ENCODE data around the gene MINDY4.

Gene MINDY4

GRCh38 chr7:30852744-30853288 lies 81.6 kb downstream of the MINDY4 start:
- H3K27ac ChIP-seq: peak overlapping the region; percentile 61 to 90
- DNase-seq (ENCODE audit: low spot score): no peak
- H3K4me3 ChIP-seq: peak overlapping the region; percentile 30
- TF ChIP-seq, protein P1, sequence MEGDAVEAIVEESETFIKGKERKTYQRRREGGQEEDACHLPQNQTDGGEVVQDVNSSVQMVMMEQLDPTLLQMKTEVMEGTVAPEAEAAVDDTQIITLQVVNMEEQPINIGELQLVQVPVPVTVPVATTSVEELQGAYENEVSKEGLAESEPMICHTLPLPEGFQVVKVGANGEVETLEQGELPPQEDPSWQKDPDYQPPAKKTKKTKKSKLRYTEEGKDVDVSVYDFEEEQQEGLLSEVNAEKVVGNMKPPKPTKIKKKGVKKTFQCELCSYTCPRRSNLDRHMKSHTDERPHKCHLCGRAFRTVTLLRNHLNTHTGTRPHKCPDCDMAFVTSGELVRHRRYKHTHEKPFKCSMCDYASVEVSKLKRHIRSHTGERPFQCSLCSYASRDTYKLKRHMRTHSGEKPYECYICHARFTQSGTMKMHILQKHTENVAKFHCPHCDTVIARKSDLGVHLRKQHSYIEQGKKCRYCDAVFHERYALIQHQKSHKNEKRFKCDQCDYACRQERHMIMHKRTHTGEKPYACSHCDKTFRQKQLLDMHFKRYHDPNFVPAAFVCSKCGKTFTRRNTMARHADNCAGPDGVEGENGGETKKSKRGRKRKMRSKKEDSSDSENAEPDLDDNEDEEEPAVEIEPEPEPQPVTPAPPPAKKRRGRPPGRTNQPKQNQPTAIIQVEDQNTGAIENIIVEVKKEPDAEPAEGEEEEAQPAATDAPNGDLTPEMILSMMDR (IDR thresholded peaks at IDR 0.05): no peak

DNA sequence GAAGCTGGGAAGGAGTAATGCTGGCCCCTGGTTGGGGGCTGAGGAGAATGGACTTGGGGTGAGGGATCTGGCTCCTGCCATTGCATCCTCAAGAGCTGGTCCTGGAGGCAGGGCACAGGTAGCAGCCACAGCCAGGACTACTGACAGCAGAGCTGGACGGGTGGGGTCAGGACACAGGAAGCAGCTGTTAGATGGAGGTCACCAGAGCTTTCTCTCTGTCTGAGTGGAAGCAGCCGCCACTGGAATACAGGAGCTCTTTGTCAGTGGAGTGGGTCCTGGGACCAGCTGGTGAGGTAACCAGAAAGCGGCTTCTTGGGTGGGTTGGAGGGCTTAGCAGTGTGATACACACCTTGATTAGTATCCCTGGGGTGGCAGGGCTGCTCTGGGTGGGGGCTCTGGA lies 82.4 kb downstream of the MINDY4 start:
- peak overlapping the region; percentile 61 to 90 for H3K27ac ChIP-seq
- no peak overlapping the region for H3K4me3 ChIP-seq
- no peak for DNase-seq (ENCODE audit: low spot score)
- TF ChIP-seq, protein P1 (IDR thresholded peaks at IDR 0.05): no peak

- DNase-seq (ENCODE audit: low spot score): no peak
- no peak overlapping the region for H3K27ac ChIP-seq
- H3K4me3 ChIP-seq: no peak overlapping the region
- TF ChIP-seq, protein P1 (IDR thresholded peaks at IDR 0.05): no peak
These were observed 84.7 kb downstream of the MINDY4 start for GRCh38 chr7:30855936-30856335.

DNA sequence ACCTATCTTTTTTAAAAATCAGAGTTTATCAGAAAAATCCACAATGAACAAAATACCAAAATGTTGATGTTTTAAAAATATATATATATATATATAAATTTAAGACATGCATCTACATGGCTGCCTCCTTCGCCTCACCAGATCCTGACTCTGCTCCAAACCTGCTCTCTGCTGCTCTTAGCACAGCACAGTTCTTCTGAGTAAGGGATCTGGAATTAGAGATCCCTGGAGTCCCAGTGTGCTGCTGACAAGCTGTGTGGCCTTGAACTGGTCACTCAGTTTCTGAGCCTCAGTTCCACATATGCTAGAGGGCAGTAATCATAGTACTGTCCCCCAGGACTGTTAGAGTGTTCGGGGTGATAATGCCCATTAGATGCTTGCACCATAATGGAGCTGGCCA lies 87.4 kb downstream of the MINDY4 start:
- no peak overlapping the region for H3K27ac ChIP-seq
- TF ChIP-seq, protein P1 (IDR thresholded peaks at IDR 0.05): no peak
- H3K4me3 ChIP-seq: no peak overlapping the region
- no peak for DNase-seq (ENCODE audit: low spot score)

DNA sequence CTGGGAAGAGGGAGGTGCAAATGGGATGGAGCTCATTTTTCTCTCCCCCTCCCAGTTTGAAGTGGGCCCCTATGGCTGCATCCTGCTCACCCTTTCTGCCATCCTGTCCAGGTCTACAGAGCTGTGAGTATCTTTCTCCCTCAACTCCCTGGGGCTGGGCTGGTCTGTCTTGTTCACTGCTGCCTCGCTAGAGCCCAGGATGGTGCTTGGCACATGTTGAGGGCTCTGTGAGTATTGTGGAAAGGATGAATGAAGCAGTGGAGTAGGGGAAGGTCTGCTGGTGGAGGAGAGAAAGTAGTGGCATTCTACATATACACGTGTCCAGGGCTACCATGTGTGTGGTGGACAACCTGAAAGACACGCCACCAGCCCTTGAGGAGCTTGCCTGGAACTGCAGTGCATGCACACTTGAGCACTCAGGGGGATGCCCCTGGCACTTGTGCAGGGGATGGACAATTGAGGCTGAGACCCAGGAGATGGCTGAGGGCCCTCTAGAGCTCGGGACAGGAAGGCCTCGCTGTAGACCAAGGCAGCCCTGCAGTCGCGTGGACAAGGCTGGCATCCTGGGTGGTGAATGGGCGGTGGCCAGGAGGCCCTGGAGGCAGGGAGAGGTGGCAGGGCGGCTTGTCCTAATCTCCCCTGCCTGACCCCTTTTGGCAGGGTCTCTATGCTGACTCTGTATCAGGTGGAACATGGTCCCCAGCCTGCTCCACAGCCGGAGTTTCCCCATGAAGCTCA lies 88.2 kb downstream of the MINDY4 start:
- TF ChIP-seq, protein P1 (IDR thresholded peaks at IDR 0.05): no peak
- H3K27ac ChIP-seq: no peak overlapping the region
- DNase-seq (ENCODE audit: low spot score): no peak
- no peak overlapping the region for H3K4me3 ChIP-seq

- Histone ChIP-seq H3K4me3 (no peak overlapping the region), H3K27ac (no peak overlapping the region)
- TF ChIP-seq, protein P1 (IDR thresholded peaks at IDR 0.05): no peak
- no peak for DNase-seq (ENCODE audit: low spot score)
These were observed 88.8 kb downstream of the MINDY4 start for GRCh38 chr7:30859940-30860496.

GRCh38 chr7:30861612-30862011 lies 90.4 kb downstream of the MINDY4 start:
- no peak for DNase-seq (ENCODE audit: low spot score)
- Histone ChIP-seq H3K27ac (no peak overlapping the region), H3K4me3 (no peak overlapping the region)
- TF ChIP-seq, protein P1 (IDR thresholded peaks at IDR 0.05): no peak

Measured in coronary artery (tissue), 2 donors.